Measurements from ENCODE around the gene LRP3.
"Not testable (repeated sequence)": the region's sequence is repeated elsewhere in the genome, so short reads cannot be mapped to it uniquely, and the experiment has no call there.

LRP3 gene

DNA sequence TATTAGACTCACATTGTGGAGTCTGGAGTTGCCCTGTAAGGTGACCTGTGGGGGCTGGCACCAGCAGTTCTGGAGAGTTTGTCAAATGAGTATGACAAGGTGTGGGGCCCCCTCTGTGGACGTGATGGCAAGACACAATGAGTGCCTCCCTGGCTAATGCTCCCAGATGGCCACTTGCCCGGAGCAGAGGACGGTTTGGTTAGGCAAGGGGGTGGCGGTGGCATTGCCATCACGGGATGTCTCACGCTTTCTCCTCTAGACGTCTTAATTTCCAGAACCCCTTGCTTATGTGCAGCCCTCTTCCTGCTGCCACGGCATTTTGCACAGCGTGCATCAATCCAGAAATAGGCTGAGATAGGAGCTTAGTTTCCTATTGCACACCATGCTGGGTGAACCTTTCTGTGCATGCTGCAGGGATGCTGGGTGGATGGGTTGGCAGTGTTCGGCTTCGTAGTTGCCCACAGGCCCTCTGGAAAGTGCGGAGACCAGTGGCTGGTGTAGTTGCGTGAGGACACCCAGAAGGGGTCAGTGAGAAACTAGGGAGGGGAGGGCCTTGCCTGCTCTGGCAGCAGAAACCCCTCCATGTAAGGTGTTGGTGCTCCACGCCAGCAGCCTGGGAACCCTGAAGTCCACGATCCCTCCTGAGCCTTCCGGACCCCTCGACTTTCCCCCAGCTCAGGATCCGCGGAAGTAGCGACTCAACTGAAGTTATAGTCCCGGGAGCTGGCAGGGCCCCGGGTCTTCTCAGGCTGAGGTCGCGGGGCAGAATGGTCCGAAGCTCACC, 18.1 kb upstream of the LRP3 start:
- DNase-seq (ENCODE audit: low spot score) = peak; percentile 7

DNA sequence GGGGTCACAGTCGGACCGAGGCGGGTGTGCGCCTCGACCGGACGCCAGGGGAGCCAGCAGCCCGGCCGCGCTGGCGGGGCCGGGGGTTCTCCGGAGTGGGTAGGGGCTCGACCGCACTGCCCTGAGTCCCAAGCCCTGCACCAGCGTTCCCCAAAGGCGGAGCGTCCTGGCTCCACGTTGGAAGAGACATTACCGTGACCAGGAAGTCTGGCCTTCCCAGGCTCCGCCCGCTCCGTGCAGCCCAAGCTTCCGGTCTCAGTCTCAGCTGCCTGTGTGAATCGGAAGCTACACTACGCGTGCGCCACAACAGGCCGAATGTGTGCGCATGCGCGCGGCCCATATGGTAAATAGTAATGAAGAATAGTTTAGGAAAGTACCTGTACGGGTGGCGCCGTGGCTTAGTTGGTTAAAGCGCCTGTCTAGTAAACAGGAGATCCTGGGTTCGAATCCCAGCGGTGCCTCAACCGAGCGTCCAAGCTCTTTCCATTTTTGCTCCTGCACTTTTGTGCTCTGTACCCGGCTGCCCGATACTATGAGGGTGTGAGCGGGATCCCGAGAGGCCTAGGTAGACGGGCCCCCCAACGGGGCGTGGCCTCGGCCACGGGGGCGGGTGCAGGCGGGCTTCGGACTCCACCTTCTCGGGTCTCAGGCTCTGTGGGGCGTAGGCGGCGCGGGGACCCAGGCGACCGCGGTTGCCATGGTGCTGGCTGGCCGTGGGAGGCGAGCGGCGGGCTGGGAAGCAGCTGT, 17.3 kb upstream of the LRP3 start:
- peak; percentile 98 for DNase-seq (ENCODE audit: low spot score)

DNA sequence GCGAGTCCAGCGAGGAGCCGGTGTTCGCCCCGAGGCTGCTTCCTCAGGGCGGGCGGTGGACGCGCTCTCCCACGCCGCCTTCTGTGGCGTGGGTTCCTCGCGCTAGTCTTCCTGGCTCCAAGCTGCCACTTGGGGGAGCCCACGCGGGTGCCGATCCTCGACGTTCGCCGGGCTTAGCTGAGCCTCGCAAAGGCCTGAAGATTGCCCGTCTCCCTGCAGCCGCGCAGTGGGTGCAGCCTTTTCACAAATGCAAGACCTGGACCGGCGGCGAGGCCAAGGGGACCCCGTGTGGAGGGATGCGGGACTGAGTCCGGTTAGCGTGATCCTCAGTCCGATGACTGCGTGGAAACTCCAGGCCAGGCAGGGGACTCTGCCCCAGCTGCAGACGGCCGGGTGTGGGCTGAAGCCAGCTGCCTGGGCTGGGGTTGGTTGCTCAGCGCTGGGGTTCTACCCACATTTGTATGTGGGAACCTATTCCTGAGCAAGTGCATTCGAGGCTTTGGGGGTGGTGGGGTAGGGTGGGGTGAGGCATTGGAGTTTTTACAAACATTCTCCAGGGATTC, 16.6 kb upstream of the LRP3 start:
- no peak for DNase-seq (ENCODE audit: low spot score)

DNA sequence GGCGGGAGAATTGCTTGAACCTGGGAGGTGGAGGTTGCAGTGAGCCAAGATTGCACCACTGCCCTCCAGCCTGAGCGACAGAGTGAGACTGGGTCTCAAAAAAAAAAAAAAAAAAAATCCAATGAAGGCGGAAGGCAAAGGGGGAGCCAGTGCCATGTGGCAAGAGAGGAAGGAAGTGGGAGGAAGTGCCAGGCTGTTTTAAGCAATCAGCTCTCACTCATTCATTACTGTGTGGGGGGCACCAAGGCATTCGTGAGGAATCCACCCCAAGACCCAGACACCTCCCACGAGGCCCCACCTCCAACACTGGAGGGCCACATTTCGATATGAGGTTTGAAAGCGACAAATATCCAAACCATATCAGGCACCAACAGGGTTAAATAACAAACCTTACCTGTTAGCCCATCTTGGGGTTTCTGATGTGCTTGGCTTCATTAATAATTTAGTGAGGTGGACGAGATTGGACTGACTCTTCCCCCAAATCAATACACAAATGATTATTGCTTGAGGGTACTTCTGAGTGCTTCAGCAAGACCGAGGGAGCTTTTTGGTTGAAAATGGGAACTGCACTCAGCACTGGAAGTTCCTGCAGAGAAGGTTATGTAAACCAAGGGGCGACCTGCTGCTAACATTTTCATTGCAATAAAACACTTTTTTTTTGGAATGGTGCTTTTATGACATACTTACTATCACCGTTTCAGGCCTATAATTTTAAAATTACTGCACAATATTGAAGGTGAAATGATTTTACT, 7.5 kb upstream of the LRP3 start:
- peak; percentile 27 for DNase-seq (ENCODE audit: low spot score)

DNA sequence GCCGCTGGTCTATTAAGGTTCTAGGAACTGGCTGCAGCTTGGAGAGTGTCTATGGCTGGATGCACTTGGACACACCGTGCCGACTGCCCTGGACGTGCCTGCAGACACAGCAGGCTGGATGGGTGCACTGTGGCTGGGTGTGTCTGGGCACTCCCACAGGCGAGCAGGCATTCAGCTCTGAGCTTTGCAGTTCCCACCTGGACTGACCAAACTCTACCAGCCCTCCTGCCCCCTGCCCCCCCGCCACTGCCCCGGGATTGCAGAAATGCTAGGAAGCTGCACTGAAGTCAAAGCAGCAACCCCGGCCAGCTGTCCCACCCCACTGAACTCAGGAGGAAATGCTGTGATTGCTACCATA, 7.0 kb upstream of the LRP3 start:
- DNase-seq (ENCODE audit: low spot score) = no peak

DNA sequence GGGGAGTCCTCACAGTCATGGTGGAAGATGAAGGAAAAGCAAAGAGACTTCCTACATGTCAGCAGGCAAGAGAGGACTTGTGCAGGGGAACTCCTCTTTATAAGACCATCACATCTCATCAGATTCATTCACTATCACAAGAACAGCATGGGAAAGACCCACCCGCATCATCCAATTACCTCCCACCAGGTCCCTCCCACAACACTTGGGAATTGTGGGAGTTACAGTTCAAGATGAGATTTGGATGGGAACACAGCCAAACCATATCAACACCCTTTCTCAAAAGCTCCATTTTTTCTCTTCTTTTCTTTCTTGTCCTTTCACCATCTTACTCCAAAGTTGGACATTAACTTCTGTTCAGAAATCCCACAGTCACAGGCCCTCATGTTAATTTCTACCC, 4.7 kb upstream of the LRP3 start:
- no peak for DNase-seq (ENCODE audit: low spot score)

DNA sequence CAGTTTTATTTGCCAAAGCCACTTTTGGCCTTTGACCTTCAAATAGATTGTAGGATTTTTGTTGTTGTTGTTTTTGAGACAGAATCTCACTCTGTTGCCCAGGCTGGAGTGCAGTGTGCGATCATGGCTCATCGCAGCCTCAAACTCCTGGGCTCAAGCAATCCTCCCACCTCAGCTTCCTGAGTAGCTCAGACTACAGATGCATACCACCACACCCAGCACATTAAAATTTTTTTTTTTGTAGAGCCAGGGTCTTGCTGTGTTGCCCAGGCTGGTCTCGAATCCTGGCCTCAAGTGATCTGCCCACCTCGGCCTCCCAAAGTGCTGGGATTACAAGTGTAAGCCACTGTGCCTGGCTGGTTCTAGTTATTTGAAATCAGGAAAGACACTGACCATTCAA, 3.0 kb upstream of the LRP3 start:
- not testable (repeated sequence) for DNase-seq (ENCODE audit: low spot score)

DNA sequence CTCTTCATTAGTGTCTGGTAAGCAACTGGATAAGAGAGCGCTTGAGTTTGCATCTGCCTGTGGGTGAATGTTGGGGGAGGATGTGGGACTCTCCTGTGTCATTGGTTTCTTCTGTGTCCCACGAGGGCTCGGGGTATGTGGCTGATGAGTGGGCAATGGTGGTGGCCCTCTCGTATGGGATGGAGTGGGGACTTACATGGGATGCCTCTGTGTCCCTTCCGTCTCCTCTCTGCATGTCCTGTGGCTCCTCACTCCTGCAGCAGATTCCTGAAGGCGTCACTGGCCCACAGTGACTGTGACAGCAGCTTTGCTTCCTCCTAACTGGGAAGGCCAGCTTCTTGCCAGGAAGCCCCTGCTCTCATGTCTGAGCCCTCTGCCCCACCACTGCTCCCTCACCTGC, 2.6 kb upstream of the LRP3 start:
- DNase-seq (ENCODE audit: low spot score) = no peak

DNA sequence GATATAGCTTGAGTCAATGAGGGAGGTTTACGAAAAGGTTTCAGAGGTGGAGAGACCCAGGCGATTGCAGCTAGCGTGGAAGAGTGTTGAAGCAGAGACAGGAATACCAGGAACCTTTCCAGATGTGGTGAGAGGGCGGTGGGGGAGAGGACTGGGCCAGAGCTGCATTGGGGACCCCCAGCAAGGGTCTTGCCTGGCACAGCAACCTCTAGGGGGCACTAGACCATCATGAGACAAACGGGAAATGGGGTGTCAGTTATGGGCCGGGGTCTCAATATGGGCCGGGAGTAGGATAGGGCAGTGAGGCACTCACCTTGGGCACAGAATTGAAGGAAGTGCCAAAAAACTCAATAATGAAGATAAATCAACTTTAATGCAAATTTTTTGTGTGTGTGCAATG, 2.1 kb upstream of the LRP3 start:
- DNase-seq (ENCODE audit: low spot score) = no peak

DNA sequence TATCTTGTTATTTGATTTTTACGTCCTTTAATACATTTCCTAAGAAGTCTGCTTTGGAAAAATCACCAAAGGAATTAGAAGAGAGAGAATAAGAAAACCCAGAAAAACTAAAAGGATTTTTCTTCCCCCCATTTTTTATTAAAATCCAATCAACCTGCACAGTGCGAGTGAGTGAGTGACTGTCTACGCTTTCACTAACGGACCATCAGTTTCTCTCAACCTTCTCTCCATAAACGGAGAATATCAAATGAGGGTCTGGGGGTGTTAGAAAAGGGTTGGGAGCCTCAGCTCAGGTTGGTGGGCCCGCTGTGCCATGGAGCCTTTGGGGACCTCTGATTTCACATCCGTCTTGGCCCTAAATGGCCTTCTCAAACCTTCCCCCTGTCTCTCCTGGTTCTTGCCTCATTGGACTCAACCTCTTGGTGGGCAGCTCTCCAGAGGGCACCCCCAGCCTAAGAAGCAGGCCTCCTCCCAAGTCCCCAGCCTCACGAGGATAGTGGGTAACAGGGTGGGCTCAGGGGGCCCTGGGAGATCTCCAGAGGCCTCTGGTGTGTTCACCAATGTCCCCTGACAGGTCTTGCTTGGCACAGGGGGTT, 763 bp upstream of the LRP3 start:
- no peak for DNase-seq (ENCODE audit: low spot score)

DNA sequence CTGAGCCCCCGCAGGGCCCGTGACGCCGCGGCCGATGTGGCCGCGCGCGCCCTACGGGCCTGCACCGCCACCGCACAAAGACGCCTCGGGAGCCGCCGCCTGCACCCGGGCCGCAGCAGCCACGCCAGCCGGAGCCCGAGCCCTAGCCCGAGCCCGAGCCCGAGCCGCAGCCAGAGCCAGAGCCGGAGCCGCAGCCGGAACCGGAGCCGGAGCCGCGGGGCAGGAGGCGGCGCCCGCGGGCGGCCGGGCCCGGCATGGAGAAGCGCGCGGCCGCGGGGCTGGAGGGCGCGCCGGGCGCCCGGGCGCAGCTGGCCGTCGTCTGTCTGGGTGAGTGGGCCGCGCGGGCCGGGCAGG, 379 bp downstream of the LRP3 start:
- DNase-seq (ENCODE audit: low spot score) = no peak

DNA sequence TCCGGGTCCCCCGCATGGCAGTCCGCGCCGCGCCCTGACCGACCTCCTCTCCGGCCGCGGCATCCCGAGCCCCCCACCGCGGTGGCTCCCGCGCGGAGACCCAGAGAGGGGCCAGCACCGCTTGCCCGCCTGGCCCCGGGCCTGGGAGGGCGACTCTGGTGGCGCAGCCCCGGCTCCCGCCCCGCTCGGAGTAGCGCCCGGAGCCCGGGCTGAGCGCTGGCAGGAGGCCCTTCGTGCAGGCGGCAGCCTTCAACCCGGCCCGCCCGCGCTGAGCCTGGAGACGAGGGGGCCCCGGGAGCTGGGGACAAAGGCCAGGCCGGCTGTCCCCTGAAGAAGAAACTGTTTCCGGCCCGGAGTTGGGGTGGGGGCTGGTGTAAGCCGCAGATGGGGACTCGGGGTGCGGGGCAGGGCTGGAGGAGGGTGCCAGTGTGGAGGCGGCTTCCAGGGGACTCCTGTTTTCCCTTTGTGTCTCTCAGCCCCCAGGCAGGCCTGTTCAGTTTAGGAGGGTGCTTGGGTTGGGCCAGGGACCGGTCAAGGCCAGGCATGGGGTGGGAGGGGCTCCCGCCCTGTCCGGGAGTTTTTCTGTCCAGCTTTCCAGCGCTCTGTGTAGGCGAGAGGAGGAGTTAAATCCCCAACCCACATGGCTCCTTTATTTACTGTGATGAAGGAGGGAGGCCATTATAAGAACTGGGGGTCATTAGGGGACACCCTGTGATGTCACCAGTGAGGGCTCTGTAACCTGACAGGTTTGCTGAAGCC, 935 bp downstream of the LRP3 start:
- no peak for DNase-seq (ENCODE audit: low spot score)

DNA sequence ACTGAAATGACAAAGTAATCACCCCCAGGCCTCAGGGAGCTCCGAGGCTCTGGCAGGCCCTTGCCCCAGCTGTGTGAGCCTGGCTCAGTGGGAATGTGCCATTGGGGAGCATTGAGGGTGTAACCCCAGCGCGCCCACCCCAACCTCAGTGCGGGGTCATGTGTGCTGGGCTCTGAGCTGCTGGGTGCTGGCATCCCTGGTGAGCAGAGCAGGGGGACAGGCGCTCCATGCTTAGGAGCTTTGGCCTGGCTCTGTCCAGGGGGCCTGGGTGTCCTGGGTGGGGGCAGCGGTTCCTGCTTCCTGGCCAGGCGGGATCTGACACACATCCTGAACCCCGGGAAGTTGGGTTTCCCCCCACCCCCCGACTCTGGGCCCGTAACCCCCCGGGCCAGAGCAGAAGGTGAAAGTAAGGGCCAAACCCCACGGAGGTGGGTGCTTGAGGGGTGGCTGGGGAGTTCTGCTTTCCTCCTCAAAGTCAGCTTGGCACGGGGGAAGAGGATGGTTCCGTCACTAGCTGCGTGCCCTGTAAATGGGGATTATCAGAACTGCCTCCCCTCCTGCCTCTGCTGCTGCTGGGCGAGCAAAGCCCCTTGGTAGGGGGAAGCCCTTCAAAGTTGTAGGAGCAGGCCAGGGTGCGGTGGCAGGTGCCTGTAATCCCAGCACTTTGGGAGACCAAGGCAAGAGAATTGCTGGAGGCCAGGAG, 1.7 kb downstream of the LRP3 start:
- DNase-seq (ENCODE audit: low spot score) = no peak

DNA sequence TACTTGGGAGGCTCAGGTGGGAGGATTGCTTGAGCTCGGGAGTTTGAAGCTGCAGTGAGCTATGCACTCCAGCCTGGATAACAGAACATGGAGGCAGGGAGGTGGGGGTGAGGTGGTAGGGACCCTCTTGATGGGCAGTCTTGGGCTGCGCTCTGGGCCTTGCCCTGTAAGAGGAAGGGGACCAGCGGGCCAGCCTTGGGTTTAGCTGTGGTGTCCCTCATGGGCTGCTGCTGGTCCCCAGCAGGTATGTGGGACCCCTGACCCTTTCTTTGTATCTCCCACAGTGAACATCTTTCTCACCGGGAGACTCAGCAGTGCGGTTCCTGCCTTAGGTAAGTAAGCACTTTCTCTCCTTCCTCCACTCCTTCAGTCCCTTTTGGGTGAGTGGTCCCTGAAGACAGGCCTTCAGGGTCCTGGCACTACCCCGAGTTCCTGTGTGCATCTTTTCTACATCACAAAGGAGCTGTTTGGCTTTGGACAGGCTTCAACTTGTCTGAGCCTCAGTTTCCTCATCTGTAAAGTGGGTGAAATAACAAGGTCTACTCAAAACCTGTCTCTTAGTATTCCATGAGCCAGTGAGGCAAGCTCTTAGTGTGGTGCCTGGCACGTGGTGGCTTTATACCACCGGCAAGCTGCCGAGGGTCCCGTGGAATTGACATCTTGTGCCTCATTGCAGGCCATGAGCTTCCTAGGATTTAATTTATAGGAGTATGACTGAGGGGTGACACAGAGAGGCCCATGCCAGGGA, 2.5 kb downstream of the LRP3 start:
- no peak for DNase-seq (ENCODE audit: low spot score)

DNA sequence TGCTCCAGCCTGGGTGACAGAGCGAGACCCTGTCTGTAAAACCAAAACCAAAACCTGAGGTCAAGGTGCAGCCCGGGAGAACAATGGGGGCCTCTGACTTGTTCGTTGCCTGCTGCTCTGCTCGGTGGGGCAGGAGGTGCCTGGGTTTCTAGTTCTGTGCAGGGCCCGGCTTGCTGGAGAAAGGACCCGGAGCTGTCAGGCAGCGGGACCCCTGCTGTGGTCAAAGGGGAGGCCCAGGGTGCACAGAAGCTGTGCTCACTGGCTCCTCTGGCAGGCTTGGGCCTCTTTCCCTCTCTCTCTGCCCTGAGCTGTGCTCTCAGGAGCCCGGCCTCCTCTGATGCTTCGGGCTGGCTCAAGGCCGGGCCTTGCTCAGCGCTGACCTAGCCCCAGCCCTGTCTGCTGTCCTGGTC, 3.5 kb downstream of the LRP3 start:
- DNase-seq (ENCODE audit: low spot score) = no peak

DNA sequence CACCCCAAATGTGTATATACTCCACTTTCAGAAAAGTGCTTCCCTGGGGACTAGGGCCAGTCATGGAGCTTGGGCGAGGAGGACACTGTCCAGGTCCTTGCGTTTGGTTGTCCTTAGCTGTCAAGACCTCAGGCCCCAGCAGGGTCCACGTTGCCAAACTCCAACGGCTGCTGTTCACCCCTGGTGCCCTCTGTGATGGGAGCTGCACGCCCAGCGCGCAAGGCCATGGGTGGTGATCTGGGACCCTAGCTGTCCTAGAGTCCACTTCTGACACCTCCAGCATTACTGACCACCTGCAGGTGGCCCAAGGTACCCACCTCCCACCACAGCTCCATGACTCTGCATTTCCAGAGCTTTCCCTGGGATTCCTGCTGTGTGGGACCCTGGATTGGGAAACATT, 4.0 kb downstream of the LRP3 start:
- no peak for DNase-seq (ENCODE audit: low spot score)

DNA sequence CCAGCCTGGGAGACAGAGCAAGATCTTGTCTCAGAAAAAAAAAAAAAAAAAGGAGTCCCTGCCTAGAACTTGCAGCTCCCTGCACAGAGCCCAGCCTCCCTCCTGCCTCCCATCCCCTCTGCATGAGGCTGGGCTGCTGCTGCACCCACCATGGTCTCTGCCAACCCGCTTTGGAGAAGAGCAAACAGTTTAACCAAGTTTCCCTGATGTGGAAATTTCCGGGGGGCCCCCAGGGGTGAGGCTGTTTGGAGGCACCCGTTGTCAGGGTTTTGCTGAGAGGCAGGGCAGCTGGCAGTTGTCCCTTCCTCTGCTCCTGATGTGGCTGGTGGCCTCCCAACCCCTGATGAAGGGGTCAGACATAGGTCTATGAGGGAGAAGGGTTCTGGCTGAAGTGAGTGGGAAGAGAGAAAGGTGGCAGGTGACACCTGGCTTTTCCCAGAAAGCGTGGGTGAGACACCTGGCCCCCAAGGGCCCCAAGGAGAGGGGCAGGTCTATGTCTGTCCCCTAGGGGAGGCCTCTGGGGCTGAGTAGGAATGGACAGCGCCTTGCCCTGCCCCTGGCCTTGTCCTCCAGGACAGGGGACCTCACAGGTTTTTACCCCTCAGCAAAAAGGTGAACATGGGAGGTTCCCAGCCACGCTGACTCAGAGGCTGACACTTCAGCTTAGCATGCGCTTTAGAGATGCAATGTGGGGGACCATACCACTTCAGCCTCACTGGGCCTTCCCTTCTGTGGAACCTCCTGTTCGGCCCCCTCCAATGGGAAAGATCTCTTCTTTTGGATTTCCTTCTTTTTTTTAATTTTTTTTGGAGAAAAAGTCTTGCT, 5.5 kb downstream of the LRP3 start:
- DNase-seq (ENCODE audit: low spot score) = no peak

DNA sequence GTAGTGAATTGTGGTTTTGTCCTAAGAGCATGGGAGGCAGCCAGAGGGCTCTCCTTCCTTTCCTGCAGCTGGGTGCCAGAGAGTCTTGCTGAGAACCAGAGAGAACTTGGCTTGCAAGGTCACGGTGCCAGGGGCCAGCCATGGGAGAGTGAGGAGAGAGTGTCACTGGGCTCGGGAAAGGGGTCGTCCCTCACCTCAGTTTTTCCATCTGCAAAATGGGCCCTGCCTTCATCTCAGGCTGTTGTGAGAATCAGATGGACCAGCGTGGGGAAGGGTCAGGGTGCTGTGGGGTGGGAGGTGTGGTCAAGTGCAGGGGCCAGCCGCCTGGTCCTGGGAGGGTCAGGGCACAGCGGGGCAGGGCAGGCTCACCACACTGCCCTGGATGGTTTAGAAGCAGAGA, 7.3 kb downstream of the LRP3 start:
- no peak for DNase-seq (ENCODE audit: low spot score)

DNA sequence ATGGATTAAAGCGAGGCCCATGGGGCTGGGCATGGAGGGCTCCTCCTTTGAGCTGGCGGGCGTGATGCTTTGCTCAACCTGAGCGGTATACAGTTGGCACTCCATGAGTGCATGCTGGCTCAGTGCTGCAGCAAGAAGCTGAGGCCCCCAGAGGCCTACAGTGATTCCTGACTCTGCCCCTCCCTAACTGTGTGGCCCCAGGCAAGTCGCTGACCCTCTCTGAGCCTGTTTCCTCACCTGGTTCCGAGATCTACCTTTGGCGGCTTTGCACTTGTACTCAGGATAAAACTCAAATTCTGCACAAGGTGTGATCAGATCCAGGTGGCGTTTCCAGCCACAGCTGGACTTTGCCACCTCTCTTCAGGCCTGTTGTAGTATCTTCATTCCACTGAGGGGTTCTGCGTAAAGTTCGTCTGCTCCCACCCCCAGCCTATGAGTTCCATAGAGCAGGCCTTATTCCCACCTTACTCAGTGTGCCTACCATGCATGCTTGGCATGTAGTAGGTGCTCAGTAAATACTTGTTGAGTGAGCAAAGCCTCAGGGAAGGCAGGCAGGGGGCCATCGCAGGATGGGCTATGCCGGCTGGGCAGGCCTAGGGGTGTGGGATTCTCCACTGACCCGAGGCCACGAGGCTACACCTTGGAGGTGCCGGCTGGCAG, 7.9 kb downstream of the LRP3 start:
- no peak for DNase-seq (ENCODE audit: low spot score)
